NCI-H510A (cell line): Measurements from ENCODE around the gene TMEM151A.

ENCODE experiments used
- DNase-seq: peaks from one replicate; lab custom pipeline; 2025; lab: John Stamatoyannopoulos, UW

TMEM151A gene

DNA sequence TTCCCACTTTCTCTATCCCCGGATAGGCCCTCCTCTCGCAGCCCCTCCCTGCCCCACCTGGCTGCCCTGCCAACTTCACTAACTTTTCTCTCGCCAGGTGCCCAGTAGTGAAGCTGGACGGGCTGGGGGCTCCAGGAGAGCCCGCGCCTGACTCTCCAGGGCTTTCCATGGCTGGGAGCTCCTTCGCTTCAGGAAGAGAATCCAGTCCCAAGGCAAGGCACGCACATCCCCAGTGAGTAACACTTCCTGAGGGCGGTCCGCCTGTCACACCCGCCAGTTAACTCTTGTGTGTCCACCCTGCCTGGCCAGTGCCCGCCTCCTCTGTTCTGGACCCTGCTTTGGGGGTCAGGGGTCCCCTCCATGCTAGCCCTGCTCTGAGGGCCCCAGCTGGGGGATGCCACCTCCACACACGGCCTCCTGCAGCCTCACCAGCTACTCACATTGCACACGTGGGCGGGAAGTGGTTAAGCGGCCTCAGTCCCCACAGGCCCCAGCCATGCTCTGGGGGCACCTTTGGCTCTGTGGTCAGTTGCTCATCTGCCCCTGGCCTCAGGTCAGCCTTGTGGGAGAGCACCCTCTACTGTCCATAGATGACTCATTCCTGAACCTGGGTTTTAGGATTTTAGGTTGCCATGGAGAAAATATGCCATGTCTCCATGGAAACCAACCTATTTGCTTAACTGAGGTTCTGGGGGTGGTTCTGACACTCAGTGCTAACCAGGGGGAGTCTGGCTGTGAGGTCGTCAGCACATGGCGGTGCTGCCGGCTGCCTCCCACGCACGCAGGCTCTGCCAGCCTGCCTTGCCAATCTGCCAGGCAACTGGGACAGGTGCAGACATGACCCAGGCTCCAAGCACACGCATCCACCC is 44.8 kb downstream of the TMEM151A start, which contains the start of gene RIN1:
TSS of gene RIN1 (minus strand) at position 201 of the 869 bp plus-strand sequence. CDS start at position 169, 32 bp downstream.
- no peak for DNase-seq

DNA sequence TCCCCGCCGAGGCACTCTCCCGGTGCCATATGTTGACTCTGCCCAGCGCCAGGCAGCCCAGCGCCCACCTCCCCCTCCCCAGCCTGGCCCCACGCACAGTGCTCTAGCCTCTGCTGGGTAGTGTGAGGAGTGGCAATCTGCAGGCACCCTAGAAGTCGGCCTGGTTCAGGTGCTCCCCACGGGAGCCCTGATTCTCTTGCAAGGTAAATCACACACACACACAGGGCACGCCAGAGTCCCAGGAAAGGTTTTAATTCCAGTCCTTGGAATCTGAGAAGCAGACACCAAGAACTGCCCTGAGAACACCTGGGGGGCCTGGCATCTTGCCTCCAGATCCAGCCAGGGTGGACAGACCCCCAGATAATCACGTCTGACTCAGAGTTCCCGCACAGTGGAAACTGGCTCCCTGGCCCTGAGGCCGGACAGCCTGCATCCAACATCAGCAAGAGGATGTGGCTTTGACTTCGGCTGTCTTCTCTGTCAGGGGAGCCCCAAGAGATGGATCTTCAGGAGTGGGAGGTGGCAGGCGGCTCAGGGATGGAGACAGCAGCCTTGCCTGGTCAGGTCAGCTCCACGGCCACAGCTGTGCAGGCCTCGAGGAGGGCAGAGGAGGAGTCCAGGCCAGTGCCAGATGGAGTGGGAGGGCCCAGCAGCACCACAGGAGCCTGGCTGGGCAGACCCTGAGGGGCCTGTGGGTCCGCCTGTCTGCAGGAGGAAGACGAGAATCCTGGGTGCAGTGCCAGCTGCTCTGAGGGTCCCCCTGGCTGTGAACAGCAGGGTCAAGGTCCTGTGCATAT is 45.6 kb downstream of the TMEM151A start:
- DNase-seq = no peak

DNA sequence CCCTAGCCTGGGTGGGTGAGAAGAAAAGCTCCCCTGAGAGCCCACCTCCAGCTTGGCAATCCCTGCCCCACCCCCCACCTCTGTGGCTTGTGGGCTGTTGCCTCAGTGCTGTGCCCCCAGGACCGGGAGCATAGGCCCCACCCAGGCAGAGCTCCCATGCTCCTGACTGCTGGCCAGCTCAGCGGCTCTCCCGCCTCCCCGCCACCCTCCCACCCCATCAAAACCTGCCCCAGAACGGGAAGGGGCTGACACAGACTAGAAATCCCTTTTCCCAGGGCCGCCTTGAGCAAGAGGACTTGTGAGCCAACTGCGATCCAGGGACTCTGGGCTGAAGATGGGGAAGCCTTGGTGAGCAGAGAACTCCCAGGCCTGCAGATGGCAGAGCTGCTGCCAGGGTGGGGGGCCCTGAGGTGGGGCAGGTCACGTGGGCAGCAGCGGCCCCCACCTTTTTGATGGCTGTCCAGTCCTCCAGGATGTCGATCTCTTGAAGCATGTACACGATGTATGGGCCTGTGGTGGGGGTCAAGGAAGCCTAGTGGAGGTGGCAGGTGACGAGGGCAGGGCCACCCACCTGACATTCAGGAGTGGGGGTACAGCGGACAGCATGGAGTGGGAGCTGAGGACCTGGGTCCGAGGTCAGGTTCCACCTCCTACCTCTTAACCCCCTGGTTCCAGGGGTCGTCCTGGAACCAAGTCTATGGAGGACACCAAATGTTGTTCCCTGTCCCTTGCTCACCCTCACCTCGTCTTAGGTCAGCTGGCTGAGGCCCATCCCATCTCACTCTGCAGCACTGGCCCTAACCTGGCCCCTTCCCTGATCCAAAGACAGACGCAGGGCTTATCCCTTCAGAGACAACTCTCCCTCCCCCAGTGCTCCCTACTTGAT is 46.8 kb downstream of the TMEM151A start:
- no peak for DNase-seq

DNA sequence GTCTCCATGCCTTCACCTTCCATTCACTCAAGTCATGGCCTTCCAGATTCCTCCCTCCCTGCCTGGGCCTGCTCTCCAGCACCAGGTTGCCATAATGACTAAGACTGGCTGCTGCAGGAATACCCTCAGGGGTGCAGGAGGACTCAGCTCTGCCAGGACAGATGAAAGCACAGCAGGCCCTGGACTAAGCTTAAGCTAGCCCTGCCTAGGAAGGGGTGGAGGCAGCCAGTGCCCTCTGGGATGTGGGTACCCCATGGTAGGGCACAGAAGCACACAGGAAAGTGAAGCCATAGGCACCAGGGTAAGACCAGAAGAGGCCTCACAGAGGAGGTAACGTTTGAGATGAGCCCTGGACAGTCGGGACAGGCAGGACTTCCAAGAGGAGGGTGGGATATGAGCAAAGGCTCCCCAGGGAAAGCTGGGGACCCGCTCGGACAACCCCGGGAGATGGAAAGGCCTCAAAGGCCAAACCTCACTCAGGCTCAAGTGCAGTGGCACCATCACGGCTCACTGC is 47.5 kb downstream of the TMEM151A start:
- no peak for DNase-seq

DNA sequence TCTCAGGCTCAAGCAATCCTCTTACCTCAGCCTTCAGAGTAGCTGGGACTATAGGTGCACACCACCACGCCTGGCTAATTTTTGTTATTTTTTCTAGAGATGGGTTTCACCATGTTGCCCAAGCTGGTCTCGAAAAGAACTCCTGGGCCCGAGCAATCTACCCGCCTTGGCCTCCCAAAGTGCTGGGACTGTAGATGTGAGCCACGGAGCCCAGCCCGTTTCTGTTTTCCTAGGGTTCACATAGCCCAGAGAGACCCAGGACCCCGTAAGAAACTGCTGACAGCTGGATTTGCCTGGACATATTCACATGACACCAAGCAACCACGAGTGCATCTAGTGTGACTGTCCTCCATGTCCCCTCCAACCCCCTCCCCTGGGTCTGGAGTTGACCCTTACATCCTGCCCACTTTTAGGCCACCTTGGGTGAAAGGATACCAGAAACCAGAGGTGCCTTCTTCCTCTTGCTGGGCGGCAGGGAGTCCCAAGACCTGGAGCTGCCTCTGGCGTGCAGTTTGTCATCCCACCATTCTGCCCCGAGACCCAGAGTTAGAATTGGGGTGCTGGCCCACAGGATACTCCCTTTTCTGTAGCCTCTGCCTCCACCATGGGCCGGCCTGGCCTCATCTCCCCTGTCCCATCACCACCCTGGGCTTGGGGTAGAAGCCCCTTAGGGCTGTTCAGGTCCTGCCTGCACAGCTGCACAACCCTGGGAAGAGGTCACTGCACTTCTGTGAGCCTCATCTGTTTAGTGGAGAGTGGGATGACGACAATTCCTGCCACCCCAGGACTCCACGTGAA is 48.2 kb downstream of the TMEM151A start:
- DNase-seq = no peak

DNA sequence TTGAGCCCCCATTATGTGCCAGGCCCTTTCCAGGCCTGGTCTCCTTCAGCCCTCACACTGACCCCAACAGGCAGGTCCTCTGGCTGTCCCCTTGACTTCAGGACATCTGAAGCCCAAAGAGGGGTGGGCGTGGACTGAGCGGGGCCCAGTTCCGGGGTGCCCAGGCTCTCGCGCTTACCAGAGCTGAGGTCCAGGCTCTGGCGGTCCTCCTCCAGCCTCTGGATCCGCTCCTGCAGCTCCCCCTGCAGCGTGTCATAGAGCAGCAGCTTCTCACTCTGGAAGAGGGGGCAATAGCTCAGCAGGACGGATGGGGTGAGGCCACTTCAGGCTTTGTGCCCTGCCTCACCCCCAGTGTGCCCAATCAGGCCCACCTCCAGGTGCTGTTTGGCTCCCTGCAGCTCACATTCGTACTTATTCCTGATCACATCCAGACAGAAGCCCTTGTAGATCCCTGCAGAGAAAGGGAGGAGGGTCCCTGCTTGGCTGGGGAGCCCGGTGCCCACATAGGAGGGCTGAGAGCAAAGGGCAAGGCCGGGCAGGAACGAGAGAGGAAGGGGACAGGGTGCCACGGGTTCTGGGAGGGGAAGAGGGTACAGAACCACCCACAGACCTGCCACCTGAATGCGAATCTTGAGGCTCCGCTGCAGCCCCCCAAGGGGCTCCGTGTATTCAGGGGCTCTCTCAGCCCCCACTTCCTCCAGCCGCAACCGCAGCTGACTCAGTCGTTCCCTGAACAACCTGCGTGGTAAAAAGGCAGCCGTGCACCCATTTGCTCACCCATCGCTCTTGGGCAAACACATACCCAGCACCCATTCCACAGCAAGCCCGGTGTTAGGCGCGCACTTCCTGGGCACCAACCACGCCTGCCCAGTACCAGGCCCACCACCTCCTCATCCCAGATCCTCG is 49.2 kb downstream of the TMEM151A start:
- DNase-seq = no peak

DNA sequence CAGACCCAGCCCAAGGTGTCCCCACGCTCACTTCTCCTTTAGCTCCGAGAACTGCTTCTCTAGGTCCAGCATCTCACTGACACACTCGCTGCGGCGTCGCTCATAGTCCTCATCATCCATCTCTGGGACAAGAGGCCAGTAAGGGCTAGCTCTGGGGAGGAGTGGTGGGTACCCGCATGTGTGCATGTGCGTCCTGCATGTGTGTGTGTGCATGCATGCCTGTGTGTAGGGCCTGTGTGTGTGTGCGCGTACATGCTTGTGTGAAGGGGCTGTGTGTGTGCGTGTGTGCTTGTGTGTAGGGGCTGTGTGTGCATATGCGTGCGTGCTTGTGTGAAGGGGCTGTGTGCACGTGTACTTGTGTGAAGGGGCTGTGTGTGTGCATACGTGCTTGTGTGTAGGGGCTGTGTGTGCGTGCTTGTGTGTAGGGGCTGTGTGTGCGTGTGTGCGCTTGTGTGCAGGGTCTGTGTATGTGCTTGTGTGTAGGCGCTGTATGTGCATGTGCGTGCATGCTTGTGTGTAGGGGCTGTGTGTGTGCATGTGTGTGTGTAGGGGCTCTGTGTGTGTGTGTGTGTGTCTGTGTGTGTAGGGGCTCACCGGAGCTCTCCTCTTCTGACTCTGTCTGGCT is 49.9 kb downstream of the TMEM151A start:
- no peak for DNase-seq

DNA sequence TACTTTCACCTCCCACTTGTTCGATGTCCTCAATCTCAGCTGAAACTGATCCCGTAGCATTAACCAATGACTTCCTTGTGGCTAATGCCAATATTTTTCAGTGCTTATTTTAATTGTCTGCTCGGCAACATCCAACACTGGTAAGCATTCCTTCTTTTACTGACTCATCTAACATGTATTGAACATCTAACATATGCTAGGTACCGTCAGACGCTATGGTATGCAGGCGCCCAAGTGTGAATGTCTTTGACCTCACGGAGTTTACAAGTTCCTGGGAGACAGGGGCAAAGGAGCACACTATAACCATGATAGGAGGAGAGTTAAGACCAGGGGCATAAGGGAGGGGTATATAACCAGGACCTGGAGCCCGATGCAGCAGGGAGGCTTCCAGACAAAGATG is 51.5 kb downstream of the TMEM151A start:
- DNase-seq = no peak

DNA sequence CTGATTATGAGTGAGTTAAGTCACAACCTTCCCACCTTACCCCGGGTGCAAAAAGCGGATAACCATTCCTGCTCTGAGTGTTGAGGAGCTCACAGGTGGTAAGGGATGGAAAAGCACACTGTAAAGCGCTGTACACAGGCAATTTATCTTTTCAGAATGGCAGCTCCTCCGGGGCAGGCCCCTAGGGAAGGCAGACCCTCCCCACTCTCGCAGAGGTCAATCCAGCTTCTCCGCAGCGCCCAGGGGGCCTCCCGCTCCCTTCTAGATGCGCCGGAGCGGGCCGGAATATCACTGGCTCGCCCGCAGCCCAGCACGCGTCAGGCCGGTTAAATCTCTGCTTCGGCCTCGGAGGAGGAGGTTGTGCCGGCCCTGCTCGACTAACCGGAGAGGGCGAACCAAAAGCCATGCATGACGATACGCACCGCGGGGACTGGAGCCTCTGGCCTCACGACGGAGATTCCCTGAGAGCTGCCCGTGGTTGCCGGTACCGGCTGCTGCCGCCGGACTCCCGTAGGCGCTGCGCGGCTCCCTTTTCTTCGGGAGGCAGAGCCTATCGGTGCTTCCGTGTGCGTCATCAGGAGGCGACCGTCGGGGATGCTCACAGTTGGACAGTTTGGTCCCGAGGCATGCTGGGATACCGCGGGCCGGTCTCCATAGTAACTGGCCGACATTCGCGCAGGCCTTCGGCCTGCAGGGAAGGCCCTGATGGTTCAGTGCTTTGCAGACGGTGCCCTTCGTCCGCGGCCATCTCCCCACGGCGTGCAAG is 53.0 kb downstream of the TMEM151A start, which contains the start of gene BRMS1:
TSS of gene BRMS1 (minus strand) at position 555 of the 766 bp plus-strand sequence. CDS start 2,870 bp downstream, outside the sequence.
- DNase-seq = peak; percentile 88

DNA sequence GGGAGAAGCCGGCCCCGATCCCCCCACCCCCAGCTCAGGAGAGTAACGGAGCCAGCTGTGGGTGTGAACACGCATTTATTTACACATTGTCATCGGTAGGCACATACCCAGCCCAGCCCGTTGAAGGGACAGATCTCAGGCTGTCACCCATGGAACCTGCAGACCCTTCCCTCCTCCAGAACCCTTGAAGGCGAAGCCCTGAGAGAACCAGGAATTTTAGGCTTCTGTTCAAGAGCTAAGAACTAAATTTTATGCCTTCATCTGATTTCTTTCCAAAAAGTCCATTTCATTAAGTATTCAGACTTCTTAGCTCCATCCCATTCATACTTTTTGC is 53.6 kb downstream of the TMEM151A start:
- no peak for DNase-seq
